PC-9 (cell line): ENCODE results near the gene ACACB. TPM values are rescaled to one million over a fixed set of nuclear protein-coding genes. Genes with fewer than 3 reads are reported as not detected.

Experiments used
- BruUV-seq: library from RNA; stranded (reverse); fragments of 400-500 nt; replicated peaks from 2 replicates; lab custom pipeline; 2021; lab: Mats Ljungman, UMichigan
- CTCF ChIA-PET: fragments of 300-600 bp; sonication (Branson Sonifier 250); formaldehyde crosslinking; loops from one replicate; lab custom pipeline; 2022; ENCODE audit warnings: antibody characterized with exemption; lab: Charles Lee
- POLR2A ChIA-PET: fragments of 300-600 bp; sonication (Branson Sonifier 250); formaldehyde crosslinking; loops from one replicate; lab custom pipeline; 2022; ENCODE audit warnings: antibody characterized with exemption; ENCODE audit not compliant: unreplicated experiment; lab: Charles Lee
- DNase-seq, 2 experiments: peaks; one replicate each; pipeline versions ENCODE4 v3.0.0 to v3.0.0-alpha.2; 2015 to 2022; ENCODE audit warnings: mixed read lengths in 1 of 2
- H2AFZ ChIP-seq: fragments of 200-600 bp; sonication (generic); 2 replicates; pipeline ENCODE4 v1.8.1; 2017; ENCODE audit warnings: antibody characterized with exemption
- H3F3A ChIP-seq: fragments of 200-600 bp; sonication (generic); 2 replicates; pipeline ENCODE4 v1.8.1; 2017; ENCODE audit warnings: antibody characterized with exemption, mild to moderate bottlenecking, low read depth; ENCODE audit not compliant: insufficient read depth
- H3K27ac ChIP-seq: fragments of 200-600 bp; sonication (generic); 2 replicates; pipeline ENCODE4 v1.6.1; 2016; ENCODE audit warnings: mixed run types
- H3K27me3 ChIP-seq: fragments of 200-600 bp; sonication (generic); 2 replicates; pipeline ENCODE4 v1.6.1; 2016; ENCODE audit warnings: low read depth, mixed run types; ENCODE audit not compliant: insufficient read depth
- H3K36me3 ChIP-seq: fragments of 200-600 bp; sonication (generic); 2 replicates; pipeline ENCODE4 v1.6.1; 2016; ENCODE audit warnings: low read depth, mixed run types
- H3K4me1 ChIP-seq: fragments of 200-600 bp; sonication (generic); replicated peaks from 2 replicates; pipeline ENCODE4 v1.6.1; 2016; ENCODE audit warnings: mixed run types; ENCODE audit not compliant: insufficient read depth
- H3K4me2 ChIP-seq: fragments of 200-600 bp; sonication (generic); 2 replicates; pipeline ENCODE4 v1.6.1; 2017; ENCODE audit warnings: mixed run types
- H3K4me3 ChIP-seq: fragments of 200-600 bp; sonication (generic); 2 replicates; pipeline ENCODE4 v1.6.1; 2016; ENCODE audit warnings: mixed run types
- H3K79me2 ChIP-seq: fragments of 200-600 bp; sonication (generic); 2 replicates; pipeline ENCODE4 v1.6.1; 2017; ENCODE audit warnings: low read depth, mixed run types
- H3K9me2 ChIP-seq: fragments of 200-600 bp; sonication (generic); 2 replicates; pipeline ENCODE4 v1.8.1; 2017; ENCODE audit warnings: mild to moderate bottlenecking; ENCODE audit not compliant: insufficient read depth
- H3K9me3 ChIP-seq: fragments of 200-600 bp; sonication (generic); 2 replicates; pipeline ENCODE4 v1.8.1; 2016; ENCODE audit warnings: low read depth; ENCODE audit not compliant: insufficient read depth
- H4K20me1 ChIP-seq: fragments of 200-600 bp; sonication (generic); 2 replicates; pipeline ENCODE4 v1.8.1; 2017; ENCODE audit not compliant: insufficient read depth
- CTCF ChIP-seq: fragments of 200-600 bp; sonication (generic); conservative IDR thresholded peaks from 2 replicates; pipeline ENCODE4 v1.6.1; 2017; ENCODE audit warnings: mixed run types, antibody characterized with exemption, mild to moderate bottlenecking, moderate library complexity
- EZH2 ChIP-seq: fragments of 200-600 bp; sonication (generic); IDR thresholded peaks from 2 replicates; pipeline ENCODE4 v1.8.0; 2017; ENCODE audit warnings: antibody characterized with exemption, low read depth
- intact Hi-C: fragments of 100-400 bp; cut with micrococcal nuclease; formaldehyde crosslinking; loops from one replicate; pipeline ENCODE4 v1.10.0; 2022; ENCODE audit not compliant: unreplicated experiment
- total RNA-seq: library from RNA; stranded (reverse); gene quantifications from 2 replicates; pipeline ENCODE4 v1.2.3, GENCODE V29; 2021

The ACACB gene
- total RNA-seq, 1 experiment from 2014 or later = 13.8 TPM

GRCh38 chr12:109115404-109115757 is 1.0 kb upstream of the ACACB start:
- H3K9me3 ChIP-seq = no peaks in the 10 kb centered on the region
- H3K36me3 ChIP-seq = no peaks in the 10 kb centered on the region
- no peak for TF ChIP-seq EZH2
- ChIA-PET CTCF (no interaction called here), POLR2A (no interaction called here)
- peaks cover 7% of the 10 kb centered on the region; the same call in 1 of the 2 replicates for H3F3A ChIP-seq
- no peaks in the 10 kb centered on the region for H3K27me3 ChIP-seq
- H3K4me3 ChIP-seq = no peak overlapping the region
- H3K4me2 ChIP-seq = no peak overlapping the region
- no peak overlapping the region for H3K27ac ChIP-seq
- no peaks in the 10 kb centered on the region for H3K79me2 ChIP-seq
- DNase-seq = no peak
- H2AFZ ChIP-seq = no peak overlapping the region
- BruUV-seq = no TSS peak
- H3K4me1 ChIP-seq = no peaks in the 10 kb centered on the region
- intact Hi-C loops = no loop called here
- H3K9me2 ChIP-seq = no peaks in the 10 kb centered on the region
- no peaks in the 10 kb centered on the region for H4K20me1 ChIP-seq

- Histone ChIP-seq H3K4me1 (no peaks in the 10 kb centered on the region), H3K9me2 (no peaks in the 10 kb centered on the region), H2AFZ (no peak overlapping the region), H3K4me3 (no peak overlapping the region), H3K79me2 (no peaks in the 10 kb centered on the region), H4K20me1 (no peaks in the 10 kb centered on the region), H3F3A (peaks cover 2% of the 10 kb centered on the region; the same call in 1 of the 2 replicates), H3K27me3 (no peaks in the 10 kb centered on the region), H3K4me2 (no peak overlapping the region), H3K36me3 (no peaks in the 10 kb centered on the region), H3K27ac (no peak overlapping the region), H3K9me3 (no peaks in the 10 kb centered on the region)
- no peak for DNase-seq
- TF ChIP-seq CTCF = no peak
- ChIA-PET POLR2A (no interaction called here), CTCF (interaction anchor here (0.6 kb wide), 1 partner anchor 192 kb away, joined by 6 read pairs; the partner anchor contains the start of gene FOXN4)
- BruUV-seq = no TSS peak
- intact Hi-C loops = no loop called here
Measured at GRCh38 chr12:109116611-109116949, 193 bp downstream of the ACACB start.

GRCh38 chr12:109120095-109120494 is 3.7 kb downstream of the ACACB start:
- H3F3A ChIP-seq = no peaks in the 10 kb centered on the region
- no peak overlapping the region for H3K27ac ChIP-seq
- no peak for DNase-seq
- no peaks in the 10 kb centered on the region for H3K4me1 ChIP-seq
- no peak overlapping the region for H3K4me2 ChIP-seq
- BruUV-seq = no TSS peak
- no peaks in the 10 kb centered on the region for H3K9me2 ChIP-seq
- no peaks in the 10 kb centered on the region for H3K9me3 ChIP-seq
- intact Hi-C loops = no loop called here
- H2AFZ ChIP-seq = no peak overlapping the region
- ChIA-PET POLR2A (no interaction called here), CTCF (interaction anchor here (0.6 kb wide), 2 partner anchors 8 to 484 kb away, joined by 3 to 4 read pairs; no protein-coding TSS in a partner anchor)
- no peaks in the 10 kb centered on the region for H3K27me3 ChIP-seq
- H3K4me3 ChIP-seq = no peak overlapping the region
- TF ChIP-seq CTCF (no peak), EZH2 (no peak)
- H3K79me2 ChIP-seq = no peaks in the 10 kb centered on the region
- no peaks in the 10 kb centered on the region for H3K36me3 ChIP-seq
- H4K20me1 ChIP-seq = no peaks in the 10 kb centered on the region

- no peak for TF ChIP-seq EZH2
- no peak for TF ChIP-seq CTCF
- no TSS peak for BruUV-seq
- POLR2A ChIA-PET = no interaction called here
Measured at GRCh38 chr12:109120557-109120956, 4.2 kb downstream of the ACACB start.

More at GRCh38 chr12:109120557-109120956, 4.2 kb downstream of the ACACB start:
- Histone ChIP-seq H3K79me2 (no peaks in the 10 kb centered on the region), H4K20me1 (no peaks in the 10 kb centered on the region), H3K27ac (no peak overlapping the region), H3K27me3 (no peaks in the 10 kb centered on the region), H3F3A (no peaks in the 10 kb centered on the region), H2AFZ (no peak overlapping the region), H3K9me2 (no peaks in the 10 kb centered on the region), H3K4me1 (no peaks in the 10 kb centered on the region), H3K36me3 (no peaks in the 10 kb centered on the region), H3K9me3 (no peaks in the 10 kb centered on the region), H3K4me3 (no peak overlapping the region), H3K4me2 (no peak overlapping the region)
- DNase-seq = no peak
- intact Hi-C loops = no loop called here
- CTCF ChIA-PET = interaction anchor here (0.6 kb wide), 1 partner anchor 9 kb away, joined by 3 read pairs; no protein-coding TSS in a partner anchor
